Measurements from ENCODE around the gene BZW2.

BZW2 gene

DNA sequence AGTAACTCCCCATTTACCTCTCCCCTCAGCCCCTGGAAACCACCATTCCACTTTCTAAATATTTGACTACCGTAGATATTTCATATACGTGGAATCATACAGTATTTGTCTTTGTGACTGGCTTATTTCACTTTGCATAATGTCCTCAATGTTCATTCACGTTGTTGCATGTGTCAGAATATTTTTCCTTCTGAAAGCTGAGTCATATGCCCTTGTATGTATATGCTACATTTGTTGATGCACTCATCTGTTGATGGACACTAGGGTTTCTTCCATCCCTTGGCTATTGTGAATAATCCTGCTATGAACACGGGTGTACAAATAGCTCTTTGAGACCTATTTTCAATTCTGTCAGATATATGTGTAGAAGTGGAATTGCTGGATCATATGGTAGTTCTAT is 81.8 kb downstream of the BZW2 start:
- TF ChIP-seq, protein P1, sequence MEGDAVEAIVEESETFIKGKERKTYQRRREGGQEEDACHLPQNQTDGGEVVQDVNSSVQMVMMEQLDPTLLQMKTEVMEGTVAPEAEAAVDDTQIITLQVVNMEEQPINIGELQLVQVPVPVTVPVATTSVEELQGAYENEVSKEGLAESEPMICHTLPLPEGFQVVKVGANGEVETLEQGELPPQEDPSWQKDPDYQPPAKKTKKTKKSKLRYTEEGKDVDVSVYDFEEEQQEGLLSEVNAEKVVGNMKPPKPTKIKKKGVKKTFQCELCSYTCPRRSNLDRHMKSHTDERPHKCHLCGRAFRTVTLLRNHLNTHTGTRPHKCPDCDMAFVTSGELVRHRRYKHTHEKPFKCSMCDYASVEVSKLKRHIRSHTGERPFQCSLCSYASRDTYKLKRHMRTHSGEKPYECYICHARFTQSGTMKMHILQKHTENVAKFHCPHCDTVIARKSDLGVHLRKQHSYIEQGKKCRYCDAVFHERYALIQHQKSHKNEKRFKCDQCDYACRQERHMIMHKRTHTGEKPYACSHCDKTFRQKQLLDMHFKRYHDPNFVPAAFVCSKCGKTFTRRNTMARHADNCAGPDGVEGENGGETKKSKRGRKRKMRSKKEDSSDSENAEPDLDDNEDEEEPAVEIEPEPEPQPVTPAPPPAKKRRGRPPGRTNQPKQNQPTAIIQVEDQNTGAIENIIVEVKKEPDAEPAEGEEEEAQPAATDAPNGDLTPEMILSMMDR (IDR thresholded peaks at IDR 0.05; ENCODE audit: borderline replicate concordance, insufficient read depth, low read depth, low read length) = no peak
- no peak overlapping the region for H3K4me3 ChIP-seq (ENCODE audit: low read depth, low read length)

DNA sequence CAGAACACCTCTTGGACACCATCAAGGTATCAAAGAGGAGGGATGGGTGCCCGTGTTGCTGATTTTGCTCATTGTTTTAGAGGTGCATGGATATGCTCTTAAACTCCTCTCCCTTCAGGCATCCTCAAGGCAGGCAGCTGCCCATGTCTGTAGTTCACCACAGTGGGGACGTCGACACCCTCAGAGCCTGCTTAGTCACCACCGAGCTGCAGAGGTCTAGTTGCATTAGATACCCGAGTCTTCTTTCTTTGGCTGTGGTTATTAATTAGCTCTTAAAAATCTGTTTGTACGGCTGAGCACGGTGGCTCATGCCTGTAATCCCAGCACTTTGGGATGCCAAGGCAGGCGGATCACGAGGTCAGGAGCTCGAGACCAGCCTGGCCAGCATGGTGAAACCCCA is 82.8 kb downstream of the BZW2 start:
- H3K4me3 ChIP-seq (ENCODE audit: low read depth, low read length) = no peak overlapping the region
- TF ChIP-seq, protein P1 (IDR thresholded peaks at IDR 0.05; ENCODE audit: borderline replicate concordance, insufficient read depth, low read depth, low read length) = no peak

DNA sequence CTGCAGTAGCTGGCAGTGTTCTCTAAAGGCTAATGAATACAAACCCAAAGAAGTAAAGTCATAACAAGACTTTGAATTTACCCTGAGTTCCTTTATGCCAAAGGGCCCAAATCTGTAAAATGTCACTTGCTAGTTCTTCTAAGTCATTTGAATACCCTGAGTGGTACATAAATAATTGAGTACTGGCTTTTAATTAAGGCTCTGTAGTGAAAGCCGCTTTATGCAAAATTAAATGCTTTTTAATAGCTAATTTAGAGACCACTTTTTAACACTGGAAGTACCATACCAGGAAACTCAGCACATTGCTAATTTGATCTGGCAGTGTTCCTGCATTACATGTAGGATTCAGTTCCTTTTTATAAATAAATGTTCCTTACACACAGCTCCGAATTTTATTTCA is 83.6 kb downstream of the BZW2 start:
- H3K4me3 ChIP-seq (ENCODE audit: low read depth, low read length) = no peak overlapping the region
- TF ChIP-seq, protein P1 (IDR thresholded peaks at IDR 0.05; ENCODE audit: borderline replicate concordance, insufficient read depth, low read depth, low read length) = no peak

DNA sequence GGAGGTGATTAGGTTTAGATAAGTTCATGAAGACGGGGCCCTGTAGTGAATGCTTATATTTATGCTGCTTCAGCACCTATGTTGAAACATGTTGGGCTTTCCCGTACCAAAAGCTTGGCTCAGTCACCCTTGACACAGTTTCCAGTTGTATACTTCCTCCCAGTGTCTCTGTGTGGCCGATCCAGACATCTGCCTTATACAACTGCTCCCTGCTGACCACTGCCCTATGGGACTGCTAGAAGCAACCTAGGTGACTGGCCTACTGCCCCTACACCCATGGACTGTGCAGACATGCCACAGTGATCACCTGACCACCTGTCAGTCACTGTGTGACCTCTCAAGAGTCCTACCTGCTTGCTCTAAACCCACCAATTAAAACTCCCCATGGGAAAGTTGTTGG is 85.0 kb downstream of the BZW2 start:
- H3K4me3 ChIP-seq (ENCODE audit: low read depth, low read length) = no peak overlapping the region
- TF ChIP-seq, protein P1 (IDR thresholded peaks at IDR 0.05; ENCODE audit: borderline replicate concordance, insufficient read depth, low read depth, low read length) = no peak

DNA sequence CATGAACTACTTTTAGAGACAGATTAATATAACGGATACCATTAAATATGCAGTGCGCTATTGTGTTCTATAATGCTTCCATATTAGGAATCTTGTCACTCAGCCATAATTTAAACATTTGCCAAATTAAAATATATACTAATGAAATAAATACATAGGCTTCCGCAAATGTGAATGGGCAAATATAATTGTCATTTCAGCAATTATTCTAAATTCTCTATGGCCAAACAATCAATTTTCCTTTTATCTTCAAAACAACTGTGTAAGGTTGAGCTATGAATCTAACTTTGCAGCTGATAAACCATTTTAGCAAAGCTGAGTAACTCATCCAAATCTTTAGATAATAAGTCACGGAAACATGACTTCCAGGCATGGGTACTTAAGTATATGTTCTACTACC is 86.8 kb downstream of the BZW2 start:
- H3K4me3 ChIP-seq (ENCODE audit: low read depth, low read length) = no peak overlapping the region
- TF ChIP-seq, protein P1 (IDR thresholded peaks at IDR 0.05; ENCODE audit: borderline replicate concordance, insufficient read depth, low read depth, low read length) = no peak

DNA sequence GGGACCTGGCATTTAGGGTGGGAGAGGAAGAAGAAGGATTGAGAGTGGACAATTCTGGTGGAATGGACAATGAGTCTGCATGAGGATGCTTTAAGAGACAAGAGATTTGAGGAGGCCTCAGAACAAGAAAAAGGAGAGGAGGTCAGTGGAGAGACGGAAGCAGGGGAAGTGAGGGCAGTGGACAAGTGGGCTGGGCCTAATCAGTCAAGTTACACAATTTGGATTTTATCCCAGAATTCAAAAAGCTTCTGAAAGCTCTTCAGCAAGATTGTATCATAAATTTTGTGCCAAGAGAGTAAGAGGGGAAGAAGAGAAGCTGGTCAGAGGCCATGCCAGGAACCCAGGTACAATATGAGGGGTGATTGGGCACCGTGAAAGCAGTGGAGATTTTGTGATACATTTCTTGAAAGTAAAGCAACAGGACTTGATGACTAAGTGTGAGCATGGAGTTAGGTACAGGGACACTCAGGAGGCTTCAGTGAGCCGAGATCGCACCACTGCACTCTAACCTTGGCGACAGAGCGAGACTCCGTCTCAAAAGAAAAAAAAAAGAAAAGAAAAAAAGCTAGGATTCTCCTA is 88.3 kb downstream of the BZW2 start:
- TF ChIP-seq, protein P1 (IDR thresholded peaks at IDR 0.05; ENCODE audit: borderline replicate concordance, insufficient read depth, low read depth, low read length) = no peak

DNA sequence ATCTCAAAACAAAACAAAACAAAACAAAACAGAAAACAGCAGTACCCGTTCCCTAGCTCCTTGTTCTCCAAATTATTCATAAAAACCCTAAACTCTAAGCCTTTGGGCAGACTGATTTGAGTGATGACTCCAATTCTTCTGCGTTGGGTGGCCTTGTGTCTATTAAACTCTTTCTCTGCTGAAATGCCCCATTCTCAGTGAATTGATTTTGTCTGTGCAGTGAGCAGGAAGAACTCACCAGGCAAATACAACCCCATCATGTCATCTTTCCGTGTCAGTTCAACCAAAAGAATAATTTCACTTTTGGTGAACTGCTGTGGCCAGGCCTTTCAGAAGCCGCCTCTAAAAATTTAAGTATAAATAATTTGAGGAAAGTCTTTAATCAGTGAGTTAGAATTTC is 89.0 kb downstream of the BZW2 start:
- H3K4me3 ChIP-seq (ENCODE audit: low read depth, low read length) = no peak overlapping the region
- TF ChIP-seq, protein P1 (IDR thresholded peaks at IDR 0.05; ENCODE audit: borderline replicate concordance, insufficient read depth, low read depth, low read length) = no peak

More for the DNA sequence above, 88.3 kb downstream of the BZW2 start:
- H3K4me3 ChIP-seq (ENCODE audit: low read depth, low read length) = no peak overlapping the region

Data from GM12875 (cell line).